GM23338 (cell line): Measurements from ENCODE around the gene PNPLA5.

Experiments used
- CREB1 ChIP-seq: fragments of 250-450 bp; sonication (Bioruptor Pico); IDR thresholded peaks from 2 replicates; pipeline ENCODE4 v1.5.0; 2020; ENCODE audit warnings: low read depth, mild to moderate bottlenecking, moderate library complexity
- EZH2 ChIP-seq: fragments of 200-600 bp; sonication (generic); IDR thresholded peaks from one replicate; pipeline ENCODE4 v1.8.0; 2017; ENCODE audit warnings: antibody characterized with exemption, mild to moderate bottlenecking, low read depth; ENCODE audit not compliant: unreplicated experiment
- EZH2phosphoT487 ChIP-seq: fragments of 200-600 bp; sonication (generic); IDR thresholded peaks from one replicate; pipeline ENCODE4 v1.8.1; 2018; ENCODE audit warnings: antibody characterized with exemption; ENCODE audit not compliant: unreplicated experiment
- JUNB ChIP-seq: IDR thresholded peaks from one replicate; pipeline ENCODE4 v1.6.1; 2016; ENCODE audit warnings: antibody characterized with exemption; ENCODE audit not compliant: unreplicated experiment
- NANOG ChIP-seq: IDR thresholded peaks from 2 replicates; pipeline ENCODE4 v1.6.1; 2016; ENCODE audit warnings: antibody characterized with exemption, borderline replicate concordance
- POLR2AphosphoS5 ChIP-seq: IDR thresholded peaks from 2 replicates; pipeline ENCODE4 v1.6.1; 2016; ENCODE audit warnings: antibody characterized with exemption, low read depth
- STAT1 ChIP-seq: IDR thresholded peaks from one replicate; pipeline ENCODE4 v1.6.1; 2016; ENCODE audit warnings: antibody characterized with exemption; ENCODE audit not compliant: unreplicated experiment
- ZNF331 ChIP-seq: fragments of 250-450 bp; sonication (Bioruptor Pico); IDR thresholded peaks from 2 replicates; pipeline ENCODE4 v1.5.0; 2020; ENCODE audit warnings: low read depth, mild to moderate bottlenecking, moderate library complexity
- TF ChIP-seq, protein P1 (sequence below), 2 experiments: fragments of 200-600 bp in 1 of 2; sonication (generic) in 1 of 2; conservative IDR thresholded peaks; 2 replicates each; pipeline versions ENCODE4 v1.5.1 to v1.6.1; 2016 to 2017; ENCODE audit warnings: antibody characterized with exemption in 2 of 2, low read depth in 2 of 2, mild to moderate bottlenecking in 2 of 2, moderate library complexity in 1 of 2
- TF ChIP-seq, protein P2 (sequence below): IDR thresholded peaks from one replicate; pipeline ENCODE4 v1.6.1; 2018; ENCODE audit warnings: antibody characterized with exemption; ENCODE audit not compliant: unreplicated experiment
- TF ChIP-seq, protein P3 (sequence below): IDR thresholded peaks from 2 replicates; pipeline ENCODE4 v1.6.1; 2016; ENCODE audit warnings: antibody characterized with exemption

DNA sequence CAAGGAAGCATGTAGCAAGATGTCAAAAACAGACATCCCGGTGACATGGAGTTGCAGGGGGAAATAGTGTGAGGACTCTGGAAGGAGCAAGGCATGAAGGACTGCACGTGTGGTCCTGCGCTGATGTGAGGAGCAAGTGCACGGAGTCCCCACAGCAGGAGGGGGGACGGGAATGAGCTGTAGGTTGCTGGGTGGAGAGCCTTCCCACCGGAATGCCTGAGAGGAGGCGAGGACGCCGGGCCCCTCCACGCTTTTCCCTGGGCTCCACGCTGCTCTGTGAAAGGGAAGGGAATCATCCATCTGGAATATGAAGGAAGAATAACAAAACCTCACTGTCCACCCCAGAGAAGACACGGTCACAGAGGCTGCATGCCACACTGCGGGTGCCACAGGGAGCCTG lies 56.1 kb downstream of the PNPLA5 start:
- no peak for TF ChIP-seq EZH2
- TF ChIP-seq POLR2AphosphoS5, result no peak
- TF ChIP-seq, protein P1, sequence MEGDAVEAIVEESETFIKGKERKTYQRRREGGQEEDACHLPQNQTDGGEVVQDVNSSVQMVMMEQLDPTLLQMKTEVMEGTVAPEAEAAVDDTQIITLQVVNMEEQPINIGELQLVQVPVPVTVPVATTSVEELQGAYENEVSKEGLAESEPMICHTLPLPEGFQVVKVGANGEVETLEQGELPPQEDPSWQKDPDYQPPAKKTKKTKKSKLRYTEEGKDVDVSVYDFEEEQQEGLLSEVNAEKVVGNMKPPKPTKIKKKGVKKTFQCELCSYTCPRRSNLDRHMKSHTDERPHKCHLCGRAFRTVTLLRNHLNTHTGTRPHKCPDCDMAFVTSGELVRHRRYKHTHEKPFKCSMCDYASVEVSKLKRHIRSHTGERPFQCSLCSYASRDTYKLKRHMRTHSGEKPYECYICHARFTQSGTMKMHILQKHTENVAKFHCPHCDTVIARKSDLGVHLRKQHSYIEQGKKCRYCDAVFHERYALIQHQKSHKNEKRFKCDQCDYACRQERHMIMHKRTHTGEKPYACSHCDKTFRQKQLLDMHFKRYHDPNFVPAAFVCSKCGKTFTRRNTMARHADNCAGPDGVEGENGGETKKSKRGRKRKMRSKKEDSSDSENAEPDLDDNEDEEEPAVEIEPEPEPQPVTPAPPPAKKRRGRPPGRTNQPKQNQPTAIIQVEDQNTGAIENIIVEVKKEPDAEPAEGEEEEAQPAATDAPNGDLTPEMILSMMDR (conservative IDR thresholded peaks at IDR 0.05; ENCODE audit: low read depth in 2 of 2), result no peak
- TF ChIP-seq, protein P2, sequence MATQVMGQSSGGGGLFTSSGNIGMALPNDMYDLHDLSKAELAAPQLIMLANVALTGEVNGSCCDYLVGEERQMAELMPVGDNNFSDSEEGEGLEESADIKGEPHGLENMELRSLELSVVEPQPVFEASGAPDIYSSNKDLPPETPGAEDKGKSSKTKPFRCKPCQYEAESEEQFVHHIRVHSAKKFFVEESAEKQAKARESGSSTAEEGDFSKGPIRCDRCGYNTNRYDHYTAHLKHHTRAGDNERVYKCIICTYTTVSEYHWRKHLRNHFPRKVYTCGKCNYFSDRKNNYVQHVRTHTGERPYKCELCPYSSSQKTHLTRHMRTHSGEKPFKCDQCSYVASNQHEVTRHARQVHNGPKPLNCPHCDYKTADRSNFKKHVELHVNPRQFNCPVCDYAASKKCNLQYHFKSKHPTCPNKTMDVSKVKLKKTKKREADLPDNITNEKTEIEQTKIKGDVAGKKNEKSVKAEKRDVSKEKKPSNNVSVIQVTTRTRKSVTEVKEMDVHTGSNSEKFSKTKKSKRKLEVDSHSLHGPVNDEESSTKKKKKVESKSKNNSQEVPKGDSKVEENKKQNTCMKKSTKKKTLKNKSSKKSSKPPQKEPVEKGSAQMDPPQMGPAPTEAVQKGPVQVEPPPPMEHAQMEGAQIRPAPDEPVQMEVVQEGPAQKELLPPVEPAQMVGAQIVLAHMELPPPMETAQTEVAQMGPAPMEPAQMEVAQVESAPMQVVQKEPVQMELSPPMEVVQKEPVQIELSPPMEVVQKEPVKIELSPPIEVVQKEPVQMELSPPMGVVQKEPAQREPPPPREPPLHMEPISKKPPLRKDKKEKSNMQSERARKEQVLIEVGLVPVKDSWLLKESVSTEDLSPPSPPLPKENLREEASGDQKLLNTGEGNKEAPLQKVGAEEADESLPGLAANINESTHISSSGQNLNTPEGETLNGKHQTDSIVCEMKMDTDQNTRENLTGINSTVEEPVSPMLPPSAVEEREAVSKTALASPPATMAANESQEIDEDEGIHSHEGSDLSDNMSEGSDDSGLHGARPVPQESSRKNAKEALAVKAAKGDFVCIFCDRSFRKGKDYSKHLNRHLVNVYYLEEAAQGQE, result no peak
- no peak for TF ChIP-seq NANOG
- no peak for TF ChIP-seq EZH2phosphoT487
- no peak for TF ChIP-seq CREB1 (CRISPR knock-in tag)
- TF ChIP-seq JUNB, result no peak
- TF ChIP-seq, protein P3, sequence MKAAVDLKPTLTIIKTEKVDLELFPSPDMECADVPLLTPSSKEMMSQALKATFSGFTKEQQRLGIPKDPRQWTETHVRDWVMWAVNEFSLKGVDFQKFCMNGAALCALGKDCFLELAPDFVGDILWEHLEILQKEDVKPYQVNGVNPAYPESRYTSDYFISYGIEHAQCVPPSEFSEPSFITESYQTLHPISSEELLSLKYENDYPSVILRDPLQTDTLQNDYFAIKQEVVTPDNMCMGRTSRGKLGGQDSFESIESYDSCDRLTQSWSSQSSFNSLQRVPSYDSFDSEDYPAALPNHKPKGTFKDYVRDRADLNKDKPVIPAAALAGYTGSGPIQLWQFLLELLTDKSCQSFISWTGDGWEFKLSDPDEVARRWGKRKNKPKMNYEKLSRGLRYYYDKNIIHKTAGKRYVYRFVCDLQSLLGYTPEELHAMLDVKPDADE, result no peak
- no peak for TF ChIP-seq ZNF331 (CRISPR knock-in tag)
- no peak for TF ChIP-seq STAT1
